GM23338 (cell line): Measurements from ENCODE around the gene KLHL25. TPM values are rescaled to one million over a fixed set of nuclear protein-coding genes. Genes with fewer than 3 reads are reported as not detected.

ENCODE experiments used
- ATAC-seq: fragments of 200-7000 bp; cut with Tn5 transposase; 3 replicates; pipeline ENCODE4 v1.9.1; 2020
- DNase-seq: peaks from one replicate; pipeline ENCODE4 v3.0.0-alpha.2; 2015; ENCODE audit warnings: low spot score
- H2AFZ ChIP-seq: fragments of 200-600 bp; sonication (generic); 2 replicates; pipeline ENCODE4 v1.8.0; 2016; ENCODE audit warnings: antibody characterized with exemption, mild to moderate bottlenecking, moderate library complexity
- H3F3A ChIP-seq: fragments of 200-600 bp; sonication (generic); replicated peaks from 2 replicates; pipeline ENCODE4 v1.8.0; 2017; ENCODE audit warnings: antibody characterized with exemption, mixed run types, low read depth
- H3K27ac ChIP-seq: fragments of 200-600 bp; sonication (generic); 2 replicates; pipeline ENCODE4 v1.6.1; 2016; ENCODE audit warnings: low read depth
- H3K27me3 ChIP-seq: fragments of 200-600 bp; sonication (generic); 2 replicates; pipeline ENCODE4 v1.8.0; 2016; ENCODE audit warnings: mild to moderate bottlenecking, mixed run types, moderate library complexity; ENCODE audit not compliant: insufficient read depth
- H3K36me3 ChIP-seq: fragments of 200-600 bp; sonication (generic); 2 replicates; pipeline ENCODE4 v1.8.0; 2016; ENCODE audit warnings: mild to moderate bottlenecking; ENCODE audit not compliant: insufficient read depth
- H3K4me1 ChIP-seq: fragments of 200-600 bp; sonication (generic); 2 replicates; pipeline ENCODE4 v1.8.0; 2016; ENCODE audit warnings: mild to moderate bottlenecking, moderate library complexity; ENCODE audit not compliant: insufficient read depth
- H3K4me2 ChIP-seq: fragments of 200-600 bp; sonication (generic); 2 replicates; pipeline ENCODE4 v1.7.1; 2017; ENCODE audit warnings: mixed run types
- H3K4me3 ChIP-seq: fragments of 200-600 bp; sonication (generic); 2 replicates; pipeline ENCODE4 v1.6.1; 2016; ENCODE audit warnings: mixed run types
- H3K79me2 ChIP-seq: fragments of 200-600 bp; sonication (generic); replicated peaks from 2 replicates; pipeline ENCODE4 v1.8.0; 2017; ENCODE audit warnings: mild to moderate bottlenecking; ENCODE audit not compliant: insufficient read depth
- H3K9me2 ChIP-seq: fragments of 200-600 bp; sonication (generic); 2 replicates; pipeline ENCODE4 v1.8.0; 2017; ENCODE audit not compliant: insufficient read depth
- H4K20me1 ChIP-seq: fragments of 200-600 bp; sonication (generic); replicated peaks from 2 replicates; pipeline ENCODE4 v1.8.0; 2017; ENCODE audit warnings: mild to moderate bottlenecking; ENCODE audit not compliant: insufficient read depth
- H3K27ac Mint-ChIP-seq: 2 replicates; pipeline ENCODE4 v1.8.0; 2020; ENCODE audit warnings: inconsistent platforms, mild to moderate bottlenecking, moderate library complexity, mixed read lengths
- H3K27me3 Mint-ChIP-seq: 3 replicates; pipeline ENCODE4 v1.8.0; 2022; ENCODE audit warnings: low read depth, mild to moderate bottlenecking, moderate library complexity, mixed read lengths, inconsistent platforms; ENCODE audit not compliant: insufficient read depth, poor library complexity
- H3K36me3 Mint-ChIP-seq: 3 replicates; pipeline ENCODE4 v1.8.0; 2021; ENCODE audit warnings: low read depth, mild to moderate bottlenecking, inconsistent platforms, moderate library complexity, mixed read lengths
- H3K4me1 Mint-ChIP-seq: 3 replicates; pipeline ENCODE4 v1.8.0; 2020; ENCODE audit warnings: mild to moderate bottlenecking, inconsistent platforms, mixed read lengths
- H3K4me3 Mint-ChIP-seq: 3 replicates; pipeline ENCODE4 v1.8.0; 2021; ENCODE audit warnings: moderate library complexity, mild to moderate bottlenecking, inconsistent platforms, mixed read lengths
- H3K9me3 Mint-ChIP-seq: 3 replicates; pipeline ENCODE4 v1.8.0; 2020; ENCODE audit warnings: moderate library complexity, mild to moderate bottlenecking, inconsistent platforms, mixed read lengths
- EZH2 ChIP-seq: fragments of 200-600 bp; sonication (generic); IDR thresholded peaks from one replicate; pipeline ENCODE4 v1.8.0; 2017; ENCODE audit warnings: antibody characterized with exemption, mild to moderate bottlenecking, low read depth; ENCODE audit not compliant: unreplicated experiment
- JUNB ChIP-seq: IDR thresholded peaks from one replicate; pipeline ENCODE4 v1.6.1; 2016; ENCODE audit warnings: antibody characterized with exemption; ENCODE audit not compliant: unreplicated experiment
- NANOG ChIP-seq: IDR thresholded peaks from 2 replicates; pipeline ENCODE4 v1.6.1; 2016; ENCODE audit warnings: antibody characterized with exemption, borderline replicate concordance
- POLR2AphosphoS5 ChIP-seq: IDR thresholded peaks from 2 replicates; pipeline ENCODE4 v1.6.1; 2016; ENCODE audit warnings: antibody characterized with exemption, low read depth
- ZNF114 ChIP-seq: fragments of 250-450 bp; sonication (Bioruptor Pico); IDR thresholded peaks from 2 replicates; pipeline ENCODE4 v1.5.0; 2020; ENCODE audit warnings: mild to moderate bottlenecking, moderate library complexity
- ZNF331 ChIP-seq: fragments of 250-450 bp; sonication (Bioruptor Pico); IDR thresholded peaks from 2 replicates; pipeline ENCODE4 v1.5.0; 2020; ENCODE audit warnings: low read depth, mild to moderate bottlenecking, moderate library complexity
- polyA plus RNA-seq: library from polyadenylated mRNA; unstranded; fragments of >200 nt; fragmentation: Nextera tagmentation; extraction: Ambion mirVana; gene quantifications from 2 replicates; pipeline ENCODE4 v1.2.1, GENCODE V29; 2016
- total RNA-seq: library from RNA; depleted of rRNA; stranded (reverse); fragments of >200 nt; shearing (Covaris generic); gene quantifications from 2 replicates; pipeline ENCODE4 v1.2.3, GENCODE V29; 2014
- TF ChIP-seq, protein P1 (sequence below): fragments of 250-450 bp; sonication (Bioruptor Pico); IDR thresholded peaks from 2 replicates; pipeline ENCODE4 v1.5.0; 2020; ENCODE audit warnings: mild to moderate bottlenecking, moderate library complexity
- TF ChIP-seq, protein P2 (sequence below), 2 experiments: fragments of 200-600 bp in 1 of 2; sonication (generic) in 1 of 2; conservative IDR thresholded peaks; 2 replicates each; pipeline versions ENCODE4 v1.5.1 to v1.6.1; 2016 to 2017; ENCODE audit warnings: antibody characterized with exemption in 2 of 2, low read depth in 2 of 2, mild to moderate bottlenecking in 2 of 2, moderate library complexity in 1 of 2
- TF ChIP-seq, protein P3 (sequence below): IDR thresholded peaks from one replicate; pipeline ENCODE4 v1.6.1; 2018; ENCODE audit warnings: antibody characterized with exemption; ENCODE audit not compliant: unreplicated experiment

KLHL25 gene
- total and polyA plus RNA-seq, 2 experiments from 2014 or later, result 5.2 to 28.5 TPM

DNA sequence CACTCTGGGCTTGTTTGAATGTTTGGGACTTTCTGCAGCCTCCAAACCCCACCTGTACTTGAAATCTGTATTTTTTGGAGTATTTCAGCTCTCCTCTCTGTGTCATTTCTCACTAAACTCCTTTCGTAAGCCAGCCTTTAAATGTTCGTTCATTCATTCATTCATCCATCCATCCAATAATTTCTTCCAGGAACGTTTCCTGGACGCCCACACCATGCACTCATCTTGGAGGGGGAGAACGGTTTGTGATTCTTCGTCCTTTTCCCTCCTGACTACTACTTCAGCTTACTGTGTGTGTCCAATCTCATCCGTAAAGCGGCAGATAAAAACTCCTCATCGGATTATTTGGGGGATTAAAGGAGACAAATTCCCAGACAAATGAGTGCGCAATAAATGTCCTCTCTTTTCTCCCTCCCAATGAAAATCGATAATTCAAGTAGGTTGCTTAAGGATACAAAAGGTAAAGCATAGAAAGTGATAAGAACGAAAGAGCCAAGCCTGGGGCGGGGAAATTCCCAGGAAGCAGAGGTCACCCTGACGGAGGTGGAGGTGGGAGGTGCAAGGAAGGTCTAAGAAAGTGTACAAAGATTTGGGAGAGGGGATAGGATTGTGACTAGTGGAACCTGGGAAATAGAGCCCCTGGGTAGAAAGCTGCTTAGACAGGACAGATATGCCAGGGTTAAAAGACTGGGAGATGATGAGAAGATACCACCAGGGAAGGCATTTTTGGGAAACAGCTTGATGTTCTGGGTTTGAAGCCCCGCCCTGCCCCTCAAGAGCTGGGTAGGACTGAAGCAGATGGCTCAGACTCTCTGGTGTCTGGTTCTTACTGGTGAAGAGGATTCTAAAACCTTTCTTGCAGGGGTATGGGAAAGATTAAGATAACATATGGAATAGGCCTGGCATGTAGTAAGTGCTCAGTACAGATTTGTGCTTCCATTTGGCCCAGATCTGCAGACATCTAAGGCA lies 896 bp upstream of the KLHL25 start (continued):
- TF ChIP-seq, protein P1, sequence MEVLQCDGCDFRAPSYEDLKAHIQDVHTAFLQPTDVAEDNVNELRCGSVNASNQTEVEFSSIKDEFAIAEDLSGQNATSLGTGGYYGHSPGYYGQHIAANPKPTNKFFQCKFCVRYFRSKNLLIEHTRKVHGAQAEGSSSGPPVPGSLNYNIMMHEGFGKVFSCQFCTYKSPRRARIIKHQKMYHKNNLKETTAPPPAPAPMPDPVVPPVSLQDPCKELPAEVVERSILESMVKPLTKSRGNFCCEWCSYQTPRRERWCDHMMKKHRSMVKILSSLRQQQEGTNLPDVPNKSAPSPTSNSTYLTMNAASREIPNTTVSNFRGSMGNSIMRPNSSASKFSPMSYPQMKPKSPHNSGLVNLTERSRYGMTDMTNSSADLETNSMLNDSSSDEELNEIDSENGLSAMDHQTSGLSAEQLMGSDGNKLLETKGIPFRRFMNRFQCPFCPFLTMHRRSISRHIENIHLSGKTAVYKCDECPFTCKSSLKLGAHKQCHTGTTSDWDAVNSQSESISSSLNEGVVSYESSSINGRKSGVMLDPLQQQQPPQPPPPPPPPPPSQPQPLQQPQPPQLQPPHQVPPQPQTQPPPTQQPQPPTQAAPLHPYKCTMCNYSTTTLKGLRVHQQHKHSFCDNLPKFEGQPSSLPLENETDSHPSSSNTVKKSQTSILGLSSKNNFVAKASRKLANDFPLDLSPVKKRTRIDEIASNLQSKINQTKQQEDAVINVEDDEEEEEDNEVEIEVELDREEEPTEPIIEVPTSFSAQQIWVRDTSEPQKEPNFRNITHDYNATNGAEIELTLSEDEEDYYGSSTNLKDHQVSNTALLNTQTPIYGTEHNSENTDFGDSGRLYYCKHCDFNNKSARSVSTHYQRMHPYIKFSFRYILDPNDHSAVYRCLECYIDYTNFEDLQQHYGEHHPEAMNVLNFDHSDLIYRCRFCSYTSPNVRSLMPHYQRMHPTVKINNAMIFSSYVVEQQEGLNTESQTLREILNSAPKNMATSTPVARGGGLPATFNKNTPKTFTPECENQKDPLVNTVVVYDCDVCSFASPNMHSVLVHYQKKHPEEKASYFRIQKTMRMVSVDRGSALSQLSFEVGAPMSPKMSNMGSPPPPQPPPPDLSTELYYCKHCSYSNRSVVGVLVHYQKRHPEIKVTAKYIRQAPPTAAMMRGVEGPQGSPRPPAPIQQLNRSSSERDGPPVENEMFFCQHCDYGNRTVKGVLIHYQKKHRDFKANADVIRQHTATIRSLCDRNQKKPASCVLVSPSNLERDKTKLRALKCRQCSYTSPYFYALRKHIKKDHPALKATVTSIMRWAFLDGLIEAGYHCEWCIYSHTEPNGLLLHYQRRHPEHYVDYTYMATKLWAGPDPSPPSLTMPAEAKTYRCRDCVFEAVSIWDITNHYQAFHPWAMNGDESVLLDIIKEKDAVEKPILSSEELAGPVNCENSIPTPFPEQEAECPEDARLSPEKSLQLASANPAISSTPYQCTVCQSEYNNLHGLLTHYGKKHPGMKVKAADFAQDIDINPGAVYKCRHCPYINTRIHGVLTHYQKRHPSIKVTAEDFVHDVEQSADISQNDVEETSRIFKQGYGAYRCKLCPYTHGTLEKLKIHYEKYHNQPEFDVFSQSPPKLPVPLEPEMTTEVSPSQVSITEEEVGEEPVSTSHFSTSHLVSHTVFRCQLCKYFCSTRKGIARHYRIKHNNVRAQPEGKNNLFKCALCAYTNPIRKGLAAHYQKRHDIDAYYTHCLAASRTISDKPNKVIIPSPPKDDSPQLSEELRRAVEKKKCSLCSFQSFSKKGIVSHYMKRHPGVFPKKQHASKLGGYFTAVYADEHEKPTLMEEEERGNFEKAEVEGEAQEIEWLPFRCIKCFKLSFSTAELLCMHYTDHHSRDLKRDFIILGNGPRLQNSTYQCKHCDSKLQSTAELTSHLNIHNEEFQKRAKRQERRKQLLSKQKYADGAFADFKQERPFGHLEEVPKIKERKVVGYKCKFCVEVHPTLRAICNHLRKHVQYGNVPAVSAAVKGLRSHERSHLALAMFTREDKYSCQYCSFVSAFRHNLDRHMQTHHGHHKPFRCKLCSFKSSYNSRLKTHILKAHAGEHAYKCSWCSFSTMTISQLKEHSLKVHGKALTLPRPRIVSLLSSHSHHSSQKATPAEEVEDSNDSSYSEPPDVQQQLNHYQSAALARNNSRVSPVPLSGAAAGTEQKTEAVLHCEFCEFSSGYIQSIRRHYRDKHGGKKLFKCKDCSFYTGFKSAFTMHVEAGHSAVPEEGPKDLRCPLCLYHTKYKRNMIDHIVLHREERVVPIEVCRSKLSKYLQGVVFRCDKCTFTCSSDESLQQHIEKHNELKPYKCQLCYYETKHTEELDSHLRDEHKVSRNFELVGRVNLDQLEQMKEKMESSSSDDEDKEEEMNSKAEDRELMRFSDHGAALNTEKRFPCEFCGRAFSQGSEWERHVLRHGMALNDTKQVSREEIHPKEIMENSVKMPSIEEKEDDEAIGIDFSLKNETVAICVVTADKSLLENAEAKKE (CRISPR knock-in tag), result no peak
- TF ChIP-seq JUNB, result no peak
- no peak; the same call in 1 of the 2 replicates for TF ChIP-seq POLR2AphosphoS5
- TF ChIP-seq NANOG, result no peak

DNA sequence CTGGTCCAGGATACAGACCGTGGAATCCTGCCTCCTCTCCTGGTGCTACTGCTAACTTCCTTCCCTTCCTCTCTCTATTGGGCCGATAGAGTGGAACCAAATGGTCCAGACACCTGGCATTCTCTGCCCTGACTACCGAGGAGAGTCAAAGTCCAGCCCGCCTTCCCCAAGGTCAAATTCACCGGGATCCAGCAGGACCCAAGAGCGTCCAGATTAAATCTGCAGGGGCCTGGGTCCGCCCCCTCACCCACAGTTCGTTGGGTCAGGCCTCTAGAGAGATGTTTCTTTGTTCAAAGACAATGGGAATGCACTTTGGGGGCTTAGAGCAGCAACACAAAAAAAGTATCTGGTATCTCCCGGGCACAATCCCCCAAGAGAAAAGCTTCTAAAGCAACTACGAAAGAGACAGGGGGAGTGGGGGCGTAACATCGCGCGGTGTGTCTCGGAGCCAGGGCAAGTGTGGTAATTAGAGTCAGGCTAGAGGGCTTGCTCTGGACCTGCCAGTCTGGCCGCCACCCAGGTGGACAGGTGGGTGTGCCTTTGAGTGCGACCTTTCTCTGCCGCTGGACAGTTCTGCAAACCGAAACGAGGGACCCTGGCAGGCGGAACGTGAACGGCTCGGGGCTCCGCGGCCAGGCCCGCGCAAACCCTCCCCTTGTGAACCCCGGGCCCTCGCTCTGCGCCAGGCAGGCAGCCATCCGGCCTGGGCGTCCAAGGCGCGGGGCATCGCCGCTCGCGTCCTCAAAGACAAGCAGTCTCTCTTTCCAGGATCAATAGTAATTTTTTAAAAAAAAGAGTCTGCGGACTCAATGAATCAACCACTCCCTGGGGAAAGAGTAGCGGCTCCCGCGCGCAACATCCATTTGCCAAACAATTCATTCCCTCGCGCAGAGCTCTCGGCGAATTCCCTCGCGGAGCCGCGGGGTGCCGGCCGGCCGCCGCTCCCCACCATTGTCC lies 806 bp downstream of the KLHL25 start:
- Mint-ChIP-seq H3K36me3 (peaks cover 10% of the 10 kb centered on the region; the same call in 2 of the 3 replicates), H3K27me3 (peaks cover 25% of the 10 kb centered on the region), H3K9me3 (no peaks in the 10 kb centered on the region), H3K4me3 (peak overlapping the region; percentile 95), H3K4me1 (peaks cover 44% of the 10 kb centered on the region), H3K27ac (0 out of 2 replicates have a peak overlapping the region, but pooled peaks have one; percentile 44)
- H3K36me3 ChIP-seq, result no peaks in the 10 kb centered on the region
- ATAC-seq (peak; percentile 39), DNase-seq (peak; percentile 37)
- no peaks in the 10 kb centered on the region; the same call in 1 of the 2 replicates for H3K9me2 ChIP-seq
- H3K27me3 ChIP-seq, result no peaks in the 10 kb centered on the region
- peak overlapping the region; percentile 76 for H2AFZ ChIP-seq
- peak overlapping the region; percentile 85; the same call in 1 of the 2 replicates for H3K27ac ChIP-seq
- peaks cover 21% of the 10 kb centered on the region for H4K20me1 ChIP-seq
- H3K79me2 ChIP-seq, result peaks cover 55% of the 10 kb centered on the region
- H3K4me2 ChIP-seq, result peak overlapping the region; percentile 98
- H3F3A ChIP-seq, result no peaks in the 10 kb centered on the region
- peaks cover 29% of the 10 kb centered on the region for H3K4me1 ChIP-seq
- H3K4me3 ChIP-seq, result peak overlapping the region; percentile 97
- TF ChIP-seq, protein P2, sequence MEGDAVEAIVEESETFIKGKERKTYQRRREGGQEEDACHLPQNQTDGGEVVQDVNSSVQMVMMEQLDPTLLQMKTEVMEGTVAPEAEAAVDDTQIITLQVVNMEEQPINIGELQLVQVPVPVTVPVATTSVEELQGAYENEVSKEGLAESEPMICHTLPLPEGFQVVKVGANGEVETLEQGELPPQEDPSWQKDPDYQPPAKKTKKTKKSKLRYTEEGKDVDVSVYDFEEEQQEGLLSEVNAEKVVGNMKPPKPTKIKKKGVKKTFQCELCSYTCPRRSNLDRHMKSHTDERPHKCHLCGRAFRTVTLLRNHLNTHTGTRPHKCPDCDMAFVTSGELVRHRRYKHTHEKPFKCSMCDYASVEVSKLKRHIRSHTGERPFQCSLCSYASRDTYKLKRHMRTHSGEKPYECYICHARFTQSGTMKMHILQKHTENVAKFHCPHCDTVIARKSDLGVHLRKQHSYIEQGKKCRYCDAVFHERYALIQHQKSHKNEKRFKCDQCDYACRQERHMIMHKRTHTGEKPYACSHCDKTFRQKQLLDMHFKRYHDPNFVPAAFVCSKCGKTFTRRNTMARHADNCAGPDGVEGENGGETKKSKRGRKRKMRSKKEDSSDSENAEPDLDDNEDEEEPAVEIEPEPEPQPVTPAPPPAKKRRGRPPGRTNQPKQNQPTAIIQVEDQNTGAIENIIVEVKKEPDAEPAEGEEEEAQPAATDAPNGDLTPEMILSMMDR (conservative IDR thresholded peaks at IDR 0.05; ENCODE audit: low read depth in 2 of 2), result no peak
- TF ChIP-seq POLR2AphosphoS5, result no peak
- TF ChIP-seq, protein P3, sequence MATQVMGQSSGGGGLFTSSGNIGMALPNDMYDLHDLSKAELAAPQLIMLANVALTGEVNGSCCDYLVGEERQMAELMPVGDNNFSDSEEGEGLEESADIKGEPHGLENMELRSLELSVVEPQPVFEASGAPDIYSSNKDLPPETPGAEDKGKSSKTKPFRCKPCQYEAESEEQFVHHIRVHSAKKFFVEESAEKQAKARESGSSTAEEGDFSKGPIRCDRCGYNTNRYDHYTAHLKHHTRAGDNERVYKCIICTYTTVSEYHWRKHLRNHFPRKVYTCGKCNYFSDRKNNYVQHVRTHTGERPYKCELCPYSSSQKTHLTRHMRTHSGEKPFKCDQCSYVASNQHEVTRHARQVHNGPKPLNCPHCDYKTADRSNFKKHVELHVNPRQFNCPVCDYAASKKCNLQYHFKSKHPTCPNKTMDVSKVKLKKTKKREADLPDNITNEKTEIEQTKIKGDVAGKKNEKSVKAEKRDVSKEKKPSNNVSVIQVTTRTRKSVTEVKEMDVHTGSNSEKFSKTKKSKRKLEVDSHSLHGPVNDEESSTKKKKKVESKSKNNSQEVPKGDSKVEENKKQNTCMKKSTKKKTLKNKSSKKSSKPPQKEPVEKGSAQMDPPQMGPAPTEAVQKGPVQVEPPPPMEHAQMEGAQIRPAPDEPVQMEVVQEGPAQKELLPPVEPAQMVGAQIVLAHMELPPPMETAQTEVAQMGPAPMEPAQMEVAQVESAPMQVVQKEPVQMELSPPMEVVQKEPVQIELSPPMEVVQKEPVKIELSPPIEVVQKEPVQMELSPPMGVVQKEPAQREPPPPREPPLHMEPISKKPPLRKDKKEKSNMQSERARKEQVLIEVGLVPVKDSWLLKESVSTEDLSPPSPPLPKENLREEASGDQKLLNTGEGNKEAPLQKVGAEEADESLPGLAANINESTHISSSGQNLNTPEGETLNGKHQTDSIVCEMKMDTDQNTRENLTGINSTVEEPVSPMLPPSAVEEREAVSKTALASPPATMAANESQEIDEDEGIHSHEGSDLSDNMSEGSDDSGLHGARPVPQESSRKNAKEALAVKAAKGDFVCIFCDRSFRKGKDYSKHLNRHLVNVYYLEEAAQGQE, result no peak
- TF ChIP-seq EZH2, result no peak
- no peak for TF ChIP-seq ZNF114 (CRISPR knock-in tag)
- no peak for TF ChIP-seq ZNF331
